ENCODE data around the gene KPNA1. TPM values are rescaled to one million over a fixed set of nuclear protein-coding genes. Genes with fewer than 3 reads are reported as not detected.

The KPNA1 gene
- total and polyA plus RNA-seq, 2 experiments from 2014 or later, result 19.8 to 30.1 TPM

DNA sequence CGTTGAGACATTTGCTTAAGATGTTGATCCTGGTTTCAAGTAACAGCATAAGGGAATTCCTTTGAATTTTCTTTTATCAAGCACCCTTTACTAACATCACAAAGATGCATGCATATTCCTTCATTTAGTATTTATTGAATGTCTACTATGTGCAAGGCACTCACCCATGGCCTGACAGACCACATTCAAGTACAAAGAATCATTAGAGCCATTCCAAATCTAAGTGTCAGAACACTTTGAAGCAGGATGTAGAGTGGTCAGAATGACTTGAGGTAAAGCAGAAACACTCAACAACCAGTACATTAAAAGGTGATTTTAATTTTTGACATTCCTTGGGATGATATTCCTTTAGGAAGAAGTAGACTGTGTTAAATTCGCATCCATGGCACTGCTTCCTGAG, 92.9 kb downstream of the KPNA1 start:
- Histone ChIP-seq H3K27me3 (ENCODE audit: insufficient read depth) (no peaks in the 10 kb centered on the region), H3K4me3 (no peak overlapping the region), H3K4me1 (ENCODE audit: insufficient read depth) (peaks cover 25% of the 10 kb centered on the region), H3K4me2 (no peak overlapping the region), H2AFZ (no peak overlapping the region), H3F3A (replicated peaks; ENCODE audit: low read depth) (peaks cover 3% of the 10 kb centered on the region; the same call in 1 of the 2 replicates), H3K9me2 (ENCODE audit: insufficient read depth) (no peaks in the 10 kb centered on the region), H4K20me1 (replicated peaks; ENCODE audit: insufficient read depth) (no peaks in the 10 kb centered on the region; the same call in 1 of the 2 replicates), H3K36me3 (ENCODE audit: insufficient read depth) (peaks cover 11% of the 10 kb centered on the region; the same call in 1 of the 2 replicates), H3K27ac (ENCODE audit: low read depth) (no peak overlapping the region), H3K79me2 (replicated peaks; ENCODE audit: insufficient read depth) (peaks cover 11% of the 10 kb centered on the region)
- TF ChIP-seq, protein P1, sequence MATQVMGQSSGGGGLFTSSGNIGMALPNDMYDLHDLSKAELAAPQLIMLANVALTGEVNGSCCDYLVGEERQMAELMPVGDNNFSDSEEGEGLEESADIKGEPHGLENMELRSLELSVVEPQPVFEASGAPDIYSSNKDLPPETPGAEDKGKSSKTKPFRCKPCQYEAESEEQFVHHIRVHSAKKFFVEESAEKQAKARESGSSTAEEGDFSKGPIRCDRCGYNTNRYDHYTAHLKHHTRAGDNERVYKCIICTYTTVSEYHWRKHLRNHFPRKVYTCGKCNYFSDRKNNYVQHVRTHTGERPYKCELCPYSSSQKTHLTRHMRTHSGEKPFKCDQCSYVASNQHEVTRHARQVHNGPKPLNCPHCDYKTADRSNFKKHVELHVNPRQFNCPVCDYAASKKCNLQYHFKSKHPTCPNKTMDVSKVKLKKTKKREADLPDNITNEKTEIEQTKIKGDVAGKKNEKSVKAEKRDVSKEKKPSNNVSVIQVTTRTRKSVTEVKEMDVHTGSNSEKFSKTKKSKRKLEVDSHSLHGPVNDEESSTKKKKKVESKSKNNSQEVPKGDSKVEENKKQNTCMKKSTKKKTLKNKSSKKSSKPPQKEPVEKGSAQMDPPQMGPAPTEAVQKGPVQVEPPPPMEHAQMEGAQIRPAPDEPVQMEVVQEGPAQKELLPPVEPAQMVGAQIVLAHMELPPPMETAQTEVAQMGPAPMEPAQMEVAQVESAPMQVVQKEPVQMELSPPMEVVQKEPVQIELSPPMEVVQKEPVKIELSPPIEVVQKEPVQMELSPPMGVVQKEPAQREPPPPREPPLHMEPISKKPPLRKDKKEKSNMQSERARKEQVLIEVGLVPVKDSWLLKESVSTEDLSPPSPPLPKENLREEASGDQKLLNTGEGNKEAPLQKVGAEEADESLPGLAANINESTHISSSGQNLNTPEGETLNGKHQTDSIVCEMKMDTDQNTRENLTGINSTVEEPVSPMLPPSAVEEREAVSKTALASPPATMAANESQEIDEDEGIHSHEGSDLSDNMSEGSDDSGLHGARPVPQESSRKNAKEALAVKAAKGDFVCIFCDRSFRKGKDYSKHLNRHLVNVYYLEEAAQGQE (IDR thresholded peaks at IDR 0.05; ENCODE audit: unreplicated experiment), result no peak
- TF ChIP-seq, protein P2, sequence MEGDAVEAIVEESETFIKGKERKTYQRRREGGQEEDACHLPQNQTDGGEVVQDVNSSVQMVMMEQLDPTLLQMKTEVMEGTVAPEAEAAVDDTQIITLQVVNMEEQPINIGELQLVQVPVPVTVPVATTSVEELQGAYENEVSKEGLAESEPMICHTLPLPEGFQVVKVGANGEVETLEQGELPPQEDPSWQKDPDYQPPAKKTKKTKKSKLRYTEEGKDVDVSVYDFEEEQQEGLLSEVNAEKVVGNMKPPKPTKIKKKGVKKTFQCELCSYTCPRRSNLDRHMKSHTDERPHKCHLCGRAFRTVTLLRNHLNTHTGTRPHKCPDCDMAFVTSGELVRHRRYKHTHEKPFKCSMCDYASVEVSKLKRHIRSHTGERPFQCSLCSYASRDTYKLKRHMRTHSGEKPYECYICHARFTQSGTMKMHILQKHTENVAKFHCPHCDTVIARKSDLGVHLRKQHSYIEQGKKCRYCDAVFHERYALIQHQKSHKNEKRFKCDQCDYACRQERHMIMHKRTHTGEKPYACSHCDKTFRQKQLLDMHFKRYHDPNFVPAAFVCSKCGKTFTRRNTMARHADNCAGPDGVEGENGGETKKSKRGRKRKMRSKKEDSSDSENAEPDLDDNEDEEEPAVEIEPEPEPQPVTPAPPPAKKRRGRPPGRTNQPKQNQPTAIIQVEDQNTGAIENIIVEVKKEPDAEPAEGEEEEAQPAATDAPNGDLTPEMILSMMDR (conservative IDR thresholded peaks at IDR 0.05; ENCODE audit: low read depth in 2 of 2), result no peak
- TF ChIP-seq, protein P3, sequence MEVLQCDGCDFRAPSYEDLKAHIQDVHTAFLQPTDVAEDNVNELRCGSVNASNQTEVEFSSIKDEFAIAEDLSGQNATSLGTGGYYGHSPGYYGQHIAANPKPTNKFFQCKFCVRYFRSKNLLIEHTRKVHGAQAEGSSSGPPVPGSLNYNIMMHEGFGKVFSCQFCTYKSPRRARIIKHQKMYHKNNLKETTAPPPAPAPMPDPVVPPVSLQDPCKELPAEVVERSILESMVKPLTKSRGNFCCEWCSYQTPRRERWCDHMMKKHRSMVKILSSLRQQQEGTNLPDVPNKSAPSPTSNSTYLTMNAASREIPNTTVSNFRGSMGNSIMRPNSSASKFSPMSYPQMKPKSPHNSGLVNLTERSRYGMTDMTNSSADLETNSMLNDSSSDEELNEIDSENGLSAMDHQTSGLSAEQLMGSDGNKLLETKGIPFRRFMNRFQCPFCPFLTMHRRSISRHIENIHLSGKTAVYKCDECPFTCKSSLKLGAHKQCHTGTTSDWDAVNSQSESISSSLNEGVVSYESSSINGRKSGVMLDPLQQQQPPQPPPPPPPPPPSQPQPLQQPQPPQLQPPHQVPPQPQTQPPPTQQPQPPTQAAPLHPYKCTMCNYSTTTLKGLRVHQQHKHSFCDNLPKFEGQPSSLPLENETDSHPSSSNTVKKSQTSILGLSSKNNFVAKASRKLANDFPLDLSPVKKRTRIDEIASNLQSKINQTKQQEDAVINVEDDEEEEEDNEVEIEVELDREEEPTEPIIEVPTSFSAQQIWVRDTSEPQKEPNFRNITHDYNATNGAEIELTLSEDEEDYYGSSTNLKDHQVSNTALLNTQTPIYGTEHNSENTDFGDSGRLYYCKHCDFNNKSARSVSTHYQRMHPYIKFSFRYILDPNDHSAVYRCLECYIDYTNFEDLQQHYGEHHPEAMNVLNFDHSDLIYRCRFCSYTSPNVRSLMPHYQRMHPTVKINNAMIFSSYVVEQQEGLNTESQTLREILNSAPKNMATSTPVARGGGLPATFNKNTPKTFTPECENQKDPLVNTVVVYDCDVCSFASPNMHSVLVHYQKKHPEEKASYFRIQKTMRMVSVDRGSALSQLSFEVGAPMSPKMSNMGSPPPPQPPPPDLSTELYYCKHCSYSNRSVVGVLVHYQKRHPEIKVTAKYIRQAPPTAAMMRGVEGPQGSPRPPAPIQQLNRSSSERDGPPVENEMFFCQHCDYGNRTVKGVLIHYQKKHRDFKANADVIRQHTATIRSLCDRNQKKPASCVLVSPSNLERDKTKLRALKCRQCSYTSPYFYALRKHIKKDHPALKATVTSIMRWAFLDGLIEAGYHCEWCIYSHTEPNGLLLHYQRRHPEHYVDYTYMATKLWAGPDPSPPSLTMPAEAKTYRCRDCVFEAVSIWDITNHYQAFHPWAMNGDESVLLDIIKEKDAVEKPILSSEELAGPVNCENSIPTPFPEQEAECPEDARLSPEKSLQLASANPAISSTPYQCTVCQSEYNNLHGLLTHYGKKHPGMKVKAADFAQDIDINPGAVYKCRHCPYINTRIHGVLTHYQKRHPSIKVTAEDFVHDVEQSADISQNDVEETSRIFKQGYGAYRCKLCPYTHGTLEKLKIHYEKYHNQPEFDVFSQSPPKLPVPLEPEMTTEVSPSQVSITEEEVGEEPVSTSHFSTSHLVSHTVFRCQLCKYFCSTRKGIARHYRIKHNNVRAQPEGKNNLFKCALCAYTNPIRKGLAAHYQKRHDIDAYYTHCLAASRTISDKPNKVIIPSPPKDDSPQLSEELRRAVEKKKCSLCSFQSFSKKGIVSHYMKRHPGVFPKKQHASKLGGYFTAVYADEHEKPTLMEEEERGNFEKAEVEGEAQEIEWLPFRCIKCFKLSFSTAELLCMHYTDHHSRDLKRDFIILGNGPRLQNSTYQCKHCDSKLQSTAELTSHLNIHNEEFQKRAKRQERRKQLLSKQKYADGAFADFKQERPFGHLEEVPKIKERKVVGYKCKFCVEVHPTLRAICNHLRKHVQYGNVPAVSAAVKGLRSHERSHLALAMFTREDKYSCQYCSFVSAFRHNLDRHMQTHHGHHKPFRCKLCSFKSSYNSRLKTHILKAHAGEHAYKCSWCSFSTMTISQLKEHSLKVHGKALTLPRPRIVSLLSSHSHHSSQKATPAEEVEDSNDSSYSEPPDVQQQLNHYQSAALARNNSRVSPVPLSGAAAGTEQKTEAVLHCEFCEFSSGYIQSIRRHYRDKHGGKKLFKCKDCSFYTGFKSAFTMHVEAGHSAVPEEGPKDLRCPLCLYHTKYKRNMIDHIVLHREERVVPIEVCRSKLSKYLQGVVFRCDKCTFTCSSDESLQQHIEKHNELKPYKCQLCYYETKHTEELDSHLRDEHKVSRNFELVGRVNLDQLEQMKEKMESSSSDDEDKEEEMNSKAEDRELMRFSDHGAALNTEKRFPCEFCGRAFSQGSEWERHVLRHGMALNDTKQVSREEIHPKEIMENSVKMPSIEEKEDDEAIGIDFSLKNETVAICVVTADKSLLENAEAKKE (CRISPR knock-in tag; IDR thresholded peaks at IDR 0.05), result no peak
- TF ChIP-seq ZNF114 (CRISPR knock-in tag; IDR thresholded peaks at IDR 0.05), result no peak
- no peak for TF ChIP-seq EZH2 (IDR thresholded peaks at IDR 0.05; ENCODE audit: low read depth, unreplicated experiment)
- TF ChIP-seq, protein P4, sequence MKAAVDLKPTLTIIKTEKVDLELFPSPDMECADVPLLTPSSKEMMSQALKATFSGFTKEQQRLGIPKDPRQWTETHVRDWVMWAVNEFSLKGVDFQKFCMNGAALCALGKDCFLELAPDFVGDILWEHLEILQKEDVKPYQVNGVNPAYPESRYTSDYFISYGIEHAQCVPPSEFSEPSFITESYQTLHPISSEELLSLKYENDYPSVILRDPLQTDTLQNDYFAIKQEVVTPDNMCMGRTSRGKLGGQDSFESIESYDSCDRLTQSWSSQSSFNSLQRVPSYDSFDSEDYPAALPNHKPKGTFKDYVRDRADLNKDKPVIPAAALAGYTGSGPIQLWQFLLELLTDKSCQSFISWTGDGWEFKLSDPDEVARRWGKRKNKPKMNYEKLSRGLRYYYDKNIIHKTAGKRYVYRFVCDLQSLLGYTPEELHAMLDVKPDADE (IDR thresholded peaks at IDR 0.05), result no peak
- no peak for TF ChIP-seq CREB1 (CRISPR knock-in tag; IDR thresholded peaks at IDR 0.05; ENCODE audit: low read depth)
- TF ChIP-seq NANOG (IDR thresholded peaks at IDR 0.05; ENCODE audit: borderline replicate concordance), result no peak
- no peak for TF ChIP-seq STAT1 (IDR thresholded peaks at IDR 0.05; ENCODE audit: unreplicated experiment)
- TF ChIP-seq EZH2phosphoT487 (IDR thresholded peaks at IDR 0.05; ENCODE audit: unreplicated experiment), result no peak
- TF ChIP-seq ZNF331 (CRISPR knock-in tag; IDR thresholded peaks at IDR 0.05; ENCODE audit: low read depth), result no peak
- TF ChIP-seq POLR2AphosphoS5 (IDR thresholded peaks at IDR 0.05; ENCODE audit: low read depth), result no peak
- H3K27me3 Mint-ChIP-seq (ENCODE audit: insufficient read depth, low read depth, poor library complexity), result no peaks in the 10 kb centered on the region
- DNase-seq (ENCODE audit: low spot score) (no peak), ATAC-seq (no peak)
- H3K9me3 Mint-ChIP-seq, result no peaks in the 10 kb centered on the region
- H3K27ac Mint-ChIP-seq, result no peak overlapping the region
- peaks cover 26% of the 10 kb centered on the region for H3K36me3 Mint-ChIP-seq (ENCODE audit: low read depth)
- no peak overlapping the region for H3K4me3 Mint-ChIP-seq
- peaks cover 4% of the 10 kb centered on the region; the same call in 2 of the 3 replicates for H3K4me1 Mint-ChIP-seq

Data from GM23338 (cell line).